C4-2B (cell line): ENCODE results near the gene DCUN1D4.
A peak's percentile ranks its signal among the peaks of the same experiment; 100 is the strongest.
"Not testable (repeated sequence)": the region's sequence is repeated elsewhere in the genome, so short reads cannot be mapped to it uniquely, and the experiment has no call there.

Experiments used
- H3K27ac ChIP-seq: fragments of 450-650 bp; 2 replicates; pipeline ENCODE4 v1.5.1; 2017
- CTCF ChIP-seq: fragments of 450-650 bp; conservative IDR thresholded peaks from 2 replicates; pipeline ENCODE4 v1.5.1; 2017; ENCODE audit warnings: mild to moderate bottlenecking
- ZFX ChIP-seq: fragments of 450-650 bp; IDR thresholded peaks from 2 replicates; pipeline ENCODE4 v1.6.1; 2017

The DCUN1D4 gene

GRCh38 chr4:51880016-51880915 lies 37.3 kb downstream of the DCUN1D4 start:
- TF ChIP-seq CTCF: no peak
- no peak for TF ChIP-seq ZFX
- no peak overlapping the region for H3K27ac ChIP-seq

- no peak overlapping the region for H3K27ac ChIP-seq
- TF ChIP-seq ZFX (no peak), CTCF (no peak)
Observed at GRCh38 chr4:51884055-51884454, 41.1 kb downstream of the DCUN1D4 start.

- no peak overlapping the region for H3K27ac ChIP-seq
- TF ChIP-seq CTCF: no peak
- no peak for TF ChIP-seq ZFX
Observed at GRCh38 chr4:51884606-51885005, 41.7 kb downstream of the DCUN1D4 start.

- H3K27ac ChIP-seq: no peak overlapping the region
Observed at GRCh38 chr4:51885363-51885762, 42.4 kb downstream of the DCUN1D4 start.

GRCh38 chr4:51890760-51891159 lies 47.8 kb downstream of the DCUN1D4 start:
- no peak for TF ChIP-seq ZFX
- TF ChIP-seq CTCF: no peak
- no peak overlapping the region for H3K27ac ChIP-seq

More at GRCh38 chr4:51885363-51885762, 42.4 kb downstream of the DCUN1D4 start:
- TF ChIP-seq CTCF (peak; percentile 40), ZFX (no peak)

- H3K27ac ChIP-seq: not testable (repeated sequence)
Observed at GRCh38 chr4:51893402-51893801, 50.4 kb downstream of the DCUN1D4 start.

- H3K27ac ChIP-seq: no peak overlapping the region
- no peak for TF ChIP-seq ZFX
- TF ChIP-seq CTCF: no peak
Observed at GRCh38 chr4:51894059-51894645, 51.2 kb downstream of the DCUN1D4 start.
